ENCODE data around the gene HS3ST1. TPM values are rescaled to one million over a fixed set of nuclear protein-coding genes. Genes with fewer than 3 reads are reported as not detected.

HS3ST1 gene
- total and polyA plus RNA-seq, 2 donors from 2014 or later: 1.1 to 39.0 TPM

DNA sequence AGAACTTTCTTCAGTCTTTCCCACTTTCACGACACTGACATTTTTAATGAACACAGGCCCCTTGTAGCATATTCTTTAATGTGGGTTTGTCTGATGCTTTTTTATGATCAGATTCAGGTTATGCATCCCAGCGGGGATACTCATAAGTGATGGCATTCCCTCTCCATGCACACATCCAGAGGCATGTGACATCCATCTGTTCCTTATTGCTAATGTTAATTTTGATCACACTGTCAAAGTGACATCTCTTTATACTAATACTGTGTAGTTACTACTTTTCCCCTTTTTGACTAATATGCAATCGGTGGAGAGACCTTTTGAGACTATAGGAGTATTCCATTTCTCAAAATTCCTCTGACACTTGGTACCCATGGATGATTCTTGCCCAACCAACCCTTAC lies 43.8 kb upstream of the HS3ST1 start:
- no peak overlapping the region for H3K9ac ChIP-seq (ENCODE audit: low read length in 3 of 3)
- H3K4me3 ChIP-seq (ENCODE audit: low read length in 3 of 3): no peak overlapping the region
- TF ChIP-seq, protein P1, sequence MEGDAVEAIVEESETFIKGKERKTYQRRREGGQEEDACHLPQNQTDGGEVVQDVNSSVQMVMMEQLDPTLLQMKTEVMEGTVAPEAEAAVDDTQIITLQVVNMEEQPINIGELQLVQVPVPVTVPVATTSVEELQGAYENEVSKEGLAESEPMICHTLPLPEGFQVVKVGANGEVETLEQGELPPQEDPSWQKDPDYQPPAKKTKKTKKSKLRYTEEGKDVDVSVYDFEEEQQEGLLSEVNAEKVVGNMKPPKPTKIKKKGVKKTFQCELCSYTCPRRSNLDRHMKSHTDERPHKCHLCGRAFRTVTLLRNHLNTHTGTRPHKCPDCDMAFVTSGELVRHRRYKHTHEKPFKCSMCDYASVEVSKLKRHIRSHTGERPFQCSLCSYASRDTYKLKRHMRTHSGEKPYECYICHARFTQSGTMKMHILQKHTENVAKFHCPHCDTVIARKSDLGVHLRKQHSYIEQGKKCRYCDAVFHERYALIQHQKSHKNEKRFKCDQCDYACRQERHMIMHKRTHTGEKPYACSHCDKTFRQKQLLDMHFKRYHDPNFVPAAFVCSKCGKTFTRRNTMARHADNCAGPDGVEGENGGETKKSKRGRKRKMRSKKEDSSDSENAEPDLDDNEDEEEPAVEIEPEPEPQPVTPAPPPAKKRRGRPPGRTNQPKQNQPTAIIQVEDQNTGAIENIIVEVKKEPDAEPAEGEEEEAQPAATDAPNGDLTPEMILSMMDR (IDR thresholded peaks at IDR 0.05; ENCODE audit: borderline replicate concordance, extremely low read depth, insufficient read depth): no peak
- H3K36me3 ChIP-seq (ENCODE audit: control insufficient read depth in 2 of 3, insufficient read depth in 3 of 3, low read length in 3 of 3): no peaks in the 10 kb centered on the region
- H3K9me3 ChIP-seq (ENCODE audit: control insufficient read depth in 2 of 3, insufficient read depth in 1 of 3, low read length in 3 of 3): no peaks in the 10 kb centered on the region
- DNase-seq (no peak), FAIRE-seq (no peak)
- no peaks in the 10 kb centered on the region for H3K27me3 ChIP-seq (ENCODE audit: control insufficient read depth, insufficient read depth, low read length)
- no peak overlapping the region for H3K27ac ChIP-seq (ENCODE audit: low read depth in 2 of 2, low read length in 2 of 2)
- peaks cover 0 to 2% (median 0%) of the 10 kb centered on the region in 3 donors for H3K4me1 ChIP-seq (ENCODE audit: control insufficient read depth in 2 of 3, insufficient read depth in 2 of 3, low read depth in 1 of 3, low read length in 3 of 3)
- intact Hi-C loops (cut with DNase I): no loop called here

DNA sequence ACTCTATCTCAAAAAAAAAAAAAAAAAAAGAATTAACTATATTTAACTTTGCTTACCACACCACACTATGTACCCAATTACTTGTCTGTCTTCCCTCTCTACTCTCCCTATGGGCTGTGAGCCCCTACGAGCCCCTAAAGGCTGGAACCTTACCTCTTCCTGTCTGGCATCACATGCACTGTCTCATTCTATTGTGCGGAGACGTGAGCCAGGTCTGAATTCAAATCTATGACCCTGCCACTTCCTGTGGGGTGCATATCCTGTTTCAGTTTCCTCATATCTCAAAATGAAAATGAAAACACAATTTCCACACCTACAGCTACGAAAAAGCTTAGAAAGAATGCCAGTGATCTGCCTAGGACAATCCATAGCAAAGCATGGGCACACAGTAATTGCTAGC lies 42.9 kb upstream of the HS3ST1 start:
- DNase-seq (peak in 1 of 5 donors; percentile 13), FAIRE-seq (no peak)
- no peaks in the 10 kb centered on the region for H3K36me3 ChIP-seq (ENCODE audit: control insufficient read depth in 2 of 3, insufficient read depth in 3 of 3, low read length in 3 of 3)
- no peak overlapping the region for H3K9ac ChIP-seq (ENCODE audit: low read length in 3 of 3)
- intact Hi-C loops (cut with DNase I): no loop called here
- no peaks in the 10 kb centered on the region for H3K27me3 ChIP-seq (ENCODE audit: control insufficient read depth, insufficient read depth, low read length)
- H3K27ac ChIP-seq (ENCODE audit: low read depth in 2 of 2, low read length in 2 of 2): no peak overlapping the region
- TF ChIP-seq, protein P1 (IDR thresholded peaks at IDR 0.05; ENCODE audit: borderline replicate concordance, extremely low read depth, insufficient read depth): no peak
- peak overlapping the region in 2 of 3 donors; percentile 6 to 33 for H3K4me3 ChIP-seq (ENCODE audit: low read length in 3 of 3)
- H3K9me3 ChIP-seq (ENCODE audit: control insufficient read depth in 2 of 3, insufficient read depth in 1 of 3, low read length in 3 of 3): no peaks in the 10 kb centered on the region
- peaks cover 0 to 2% (median 0%) of the 10 kb centered on the region in 3 donors for H3K4me1 ChIP-seq (ENCODE audit: control insufficient read depth in 2 of 3, insufficient read depth in 2 of 3, low read depth in 1 of 3, low read length in 3 of 3)

DNA sequence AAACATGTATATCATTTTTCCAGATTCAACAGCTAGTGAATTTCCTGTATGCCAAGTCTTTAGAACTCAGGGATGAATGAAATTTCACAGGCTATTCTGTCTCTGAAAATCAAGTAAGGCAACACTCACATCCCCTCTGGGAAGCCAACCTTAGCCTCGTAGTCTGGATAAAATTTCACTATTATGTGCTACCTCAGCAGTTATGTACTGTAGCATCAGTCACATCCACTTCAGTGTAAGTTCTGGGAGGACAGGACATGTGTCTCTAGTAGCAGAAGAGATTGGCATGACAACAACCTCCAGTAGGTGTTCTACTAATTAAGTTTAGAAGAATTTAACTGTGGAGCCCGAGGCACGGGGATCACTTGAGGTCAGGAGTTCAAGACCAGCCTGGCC lies 42.4 kb upstream of the HS3ST1 start:
- no peak overlapping the region for H3K27ac ChIP-seq (ENCODE audit: low read depth in 2 of 2, low read length in 2 of 2)
- no peaks in the 10 kb centered on the region for H3K36me3 ChIP-seq (ENCODE audit: control insufficient read depth in 2 of 3, insufficient read depth in 3 of 3, low read length in 3 of 3)
- no peak for FAIRE-seq
- H3K4me1 ChIP-seq (ENCODE audit: control insufficient read depth in 2 of 3, insufficient read depth in 2 of 3, low read depth in 1 of 3, low read length in 3 of 3): peaks cover 0 to 2% (median 0%) of the 10 kb centered on the region in 3 donors
- H3K9me3 ChIP-seq (ENCODE audit: control insufficient read depth in 2 of 3, insufficient read depth in 1 of 3, low read length in 3 of 3): no peaks in the 10 kb centered on the region
- no peak overlapping the region for H3K4me3 ChIP-seq (ENCODE audit: low read length in 3 of 3)
- H3K9ac ChIP-seq (ENCODE audit: low read length in 3 of 3): no peak overlapping the region
- intact Hi-C loops (cut with DNase I): no loop called here
- TF ChIP-seq, protein P1 (IDR thresholded peaks at IDR 0.05; ENCODE audit: borderline replicate concordance, extremely low read depth, insufficient read depth): no peak
- H3K27me3 ChIP-seq (ENCODE audit: control insufficient read depth, insufficient read depth, low read length): no peaks in the 10 kb centered on the region
- peak in 1 of 5 donors; percentile 13 for DNase-seq

Measured in kidney (tissue), 14 donors.